ENCODE measurements around the gene LUC7L3. TPM values are rescaled to one million over a fixed set of nuclear protein-coding genes. Genes with fewer than 3 reads are reported as not detected.

Gene LUC7L3, protein sequence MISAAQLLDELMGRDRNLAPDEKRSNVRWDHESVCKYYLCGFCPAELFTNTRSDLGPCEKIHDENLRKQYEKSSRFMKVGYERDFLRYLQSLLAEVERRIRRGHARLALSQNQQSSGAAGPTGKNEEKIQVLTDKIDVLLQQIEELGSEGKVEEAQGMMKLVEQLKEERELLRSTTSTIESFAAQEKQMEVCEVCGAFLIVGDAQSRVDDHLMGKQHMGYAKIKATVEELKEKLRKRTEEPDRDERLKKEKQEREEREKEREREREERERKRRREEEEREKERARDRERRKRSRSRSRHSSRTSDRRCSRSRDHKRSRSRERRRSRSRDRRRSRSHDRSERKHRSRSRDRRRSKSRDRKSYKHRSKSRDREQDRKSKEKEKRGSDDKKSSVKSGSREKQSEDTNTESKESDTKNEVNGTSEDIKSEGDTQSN
- total RNA-seq (2013): 66.3 TPM
- 10 to 100 TPM; 14.6 to 49.8 (median 17.1) TPM for polyA plus RNA-seq
- polyA minus RNA-seq: 17.4 and 18.8 TPM in 2 replicates
- total RNA-seq: 29.1 to 191 (median 108) reads per million in 11 experiments

GRCh38 chr17:50719144-50719923 is at the start of gene LUC7L3:
Gene LUC7L3 (plus strand): TSS chr17:50719603. CDS start chr17:50719733, 130 bp downstream.
- peaks cover 43% of the 10 kb centered on the region for H4K20me1 ChIP-seq (ENCODE audit: insufficient read depth, low read length)
- H3K9me3 Mint-ChIP-seq: no peaks in the 10 kb centered on the region
- no peaks in the 10 kb centered on the region for H3K9me3 ChIP-seq (replicated peaks in 1 of 2; ENCODE audit: control insufficient read depth in 1 of 2, insufficient read depth in 1 of 2, low read length in 2 of 2)
- H3K4me1 ChIP-seq (ENCODE audit: control insufficient read depth in 1 of 2, insufficient read depth in 2 of 2, low read length in 2 of 2): peaks cover 49 to 69% of the 10 kb centered on the region in 2 donors
- H3K4me2 ChIP-seq (replicated peaks; ENCODE audit: extremely low read depth, low read length, poor library complexity, severe bottlenecking): peak within 1 kb of the TSS; percentile 76
- peaks cover 56% of the 10 kb centered on the region for H3K4me1 Mint-ChIP-seq
- H3K27ac ChIP-seq (ENCODE audit: low read depth in 1 of 2, low read length in 2 of 2): peak within 1 kb of the TSS; percentile 97
- H3K27me3 Mint-ChIP-seq (ENCODE audit: low read depth in 3 of 3): no peaks in the 10 kb centered on the region
- peaks cover 0 to 3% of the 10 kb centered on the region in 2 donors for H3K36me3 Mint-ChIP-seq
- peak; percentile 88 to 91 (median 89) for DNase-seq
- no peaks in the 10 kb centered on the region for H3K36me3 ChIP-seq (replicated peaks in 1 of 2; ENCODE audit: control insufficient read depth in 1 of 2, insufficient read depth in 2 of 2, low read length in 2 of 2)
- H3K4me3 ChIP-seq (replicated peaks in 1 of 3; ENCODE audit: low read depth in 2 of 3, low read length in 3 of 3): peak within 1 kb of the TSS; percentile 68 to 91 (median 90)
- peak within 1 kb of the TSS; percentile 96 to 97 for H3K4me3 Mint-ChIP-seq
- no peaks in the 10 kb centered on the region for H3K27me3 ChIP-seq (ENCODE audit: control insufficient read depth in 2 of 2, insufficient read depth in 2 of 2, low read length in 2 of 2)
- WGBS (ENCODE audit: insufficient coverage): under 1% methylated on average over 74 of the region's 76 CpGs
- intact Hi-C loops (cut with micrococcal nuclease): loop anchor here (1.0 to 5.0 kb wide), 2 partner anchors 12 to 543 kb away; partner anchors contain the start of genes ANKRD40 (in 1 of the 2), MBTD1 (in 1 of the 2) and UTP18 (in 1 of the 2)
- H2AFZ ChIP-seq (ENCODE audit: insufficient read depth, low read depth, low read length, poor library complexity, severe bottlenecking): peak within 1 kb of the TSS; percentile 85
- H3K27ac Mint-ChIP-seq: peak within 1 kb of the TSS; percentile 98 to 100 (median 99)
- TF ChIP-seq, protein P1, sequence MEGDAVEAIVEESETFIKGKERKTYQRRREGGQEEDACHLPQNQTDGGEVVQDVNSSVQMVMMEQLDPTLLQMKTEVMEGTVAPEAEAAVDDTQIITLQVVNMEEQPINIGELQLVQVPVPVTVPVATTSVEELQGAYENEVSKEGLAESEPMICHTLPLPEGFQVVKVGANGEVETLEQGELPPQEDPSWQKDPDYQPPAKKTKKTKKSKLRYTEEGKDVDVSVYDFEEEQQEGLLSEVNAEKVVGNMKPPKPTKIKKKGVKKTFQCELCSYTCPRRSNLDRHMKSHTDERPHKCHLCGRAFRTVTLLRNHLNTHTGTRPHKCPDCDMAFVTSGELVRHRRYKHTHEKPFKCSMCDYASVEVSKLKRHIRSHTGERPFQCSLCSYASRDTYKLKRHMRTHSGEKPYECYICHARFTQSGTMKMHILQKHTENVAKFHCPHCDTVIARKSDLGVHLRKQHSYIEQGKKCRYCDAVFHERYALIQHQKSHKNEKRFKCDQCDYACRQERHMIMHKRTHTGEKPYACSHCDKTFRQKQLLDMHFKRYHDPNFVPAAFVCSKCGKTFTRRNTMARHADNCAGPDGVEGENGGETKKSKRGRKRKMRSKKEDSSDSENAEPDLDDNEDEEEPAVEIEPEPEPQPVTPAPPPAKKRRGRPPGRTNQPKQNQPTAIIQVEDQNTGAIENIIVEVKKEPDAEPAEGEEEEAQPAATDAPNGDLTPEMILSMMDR (IDR thresholded peaks at IDR 0.05): no peak
- H3K79me2 ChIP-seq (ENCODE audit: insufficient read depth, low read length): peaks cover 56% of the 10 kb centered on the region
- peak within 1 kb of the TSS; percentile 92 for H3K9ac ChIP-seq (ENCODE audit: insufficient read depth, low read length, poor library complexity, severe bottlenecking)

- H3K4me3 ChIP-seq (replicated peaks in 1 of 3; ENCODE audit: low read depth in 2 of 3, low read length in 3 of 3): no peak overlapping the region
- peaks cover 5 to 8% (median 6%) of the 10 kb centered on the region in 3 donors for H3K27me3 Mint-ChIP-seq (ENCODE audit: low read depth in 3 of 3)
- no peaks in the 10 kb centered on the region for H3K79me2 ChIP-seq (ENCODE audit: insufficient read depth, low read length)
- no peak overlapping the region for H3K27ac Mint-ChIP-seq
- DNase-seq: no peak
- H2AFZ ChIP-seq (ENCODE audit: insufficient read depth, low read depth, low read length, poor library complexity, severe bottlenecking): no peak overlapping the region
- no peaks in the 10 kb centered on the region for H4K20me1 ChIP-seq (ENCODE audit: insufficient read depth, low read length)
- no peaks in the 10 kb centered on the region for H3K9me3 Mint-ChIP-seq
- WGBS (ENCODE audit: insufficient coverage): no CpG with 5 or more reads among the region's 5 CpGs
- H3K9me3 ChIP-seq (replicated peaks in 1 of 2; ENCODE audit: control insufficient read depth in 1 of 2, insufficient read depth in 1 of 2, low read length in 2 of 2): no peaks in the 10 kb centered on the region
- no peaks in the 10 kb centered on the region for H3K36me3 ChIP-seq (replicated peaks in 1 of 2; ENCODE audit: control insufficient read depth in 1 of 2, insufficient read depth in 2 of 2, low read length in 2 of 2)
- TF ChIP-seq, protein P1 (IDR thresholded peaks at IDR 0.05): no peak
- peaks cover 0 to 19% of the 10 kb centered on the region in 2 donors for H3K4me1 ChIP-seq (ENCODE audit: control insufficient read depth in 1 of 2, insufficient read depth in 2 of 2, low read length in 2 of 2)
- H3K36me3 Mint-ChIP-seq: peaks cover 0 to 4% of the 10 kb centered on the region in 2 donors
- H3K4me1 Mint-ChIP-seq: peaks cover 13% of the 10 kb centered on the region
- H3K4me3 Mint-ChIP-seq: no peak overlapping the region
- intact Hi-C loops (cut with micrococcal nuclease): no loop called here
- H3K27ac ChIP-seq (ENCODE audit: low read depth in 1 of 2, low read length in 2 of 2): no peak overlapping the region
- H3K4me2 ChIP-seq (replicated peaks; ENCODE audit: extremely low read depth, low read length, poor library complexity, severe bottlenecking): no peak overlapping the region
- H3K27me3 ChIP-seq (ENCODE audit: control insufficient read depth in 2 of 2, insufficient read depth in 2 of 2, low read length in 2 of 2): no peaks in the 10 kb centered on the region
- no peak overlapping the region for H3K9ac ChIP-seq (ENCODE audit: insufficient read depth, low read length, poor library complexity, severe bottlenecking)
Observed at GRCh38 chr17:50672071-50672470, 47.3 kb upstream of the LUC7L3 start.

Data from CD14-positive monocyte (primary cell).